H1 (cell line): ENCODE measurements around the gene ADGRV1. TPM values are rescaled to one million over a fixed set of nuclear protein-coding genes. Genes with fewer than 3 reads are reported as not detected.

Experiments
- ATF2 ChIP-seq: IDR thresholded peaks from 2 replicates; pipeline ENCODE4 v1.6.1; 2012; ENCODE audit warnings: low read length, inconsistent platforms
- polyA plus RNA-seq, 7 experiments: library from polyadenylated mRNA; depleted of rRNA in 3 of 7; stranded (reverse) in 5 of 7; unstranded in 2 of 7; fragments of >200 nt in 5 of 7; fragments of 200-250 nt in 2 of 7; gene quantifications; 1 replicate in 5 of 7; 2 replicates in 1 of 7; 4 replicates in 1 of 7; pipeline versions ENCODE4 v1.2.1 to v1.2.3, GENCODE V29; 2011 to 2013; ENCODE audit warnings: missing spikeins in 2 of 7, mixed read lengths in 2 of 7
- total RNA-seq: library from RNA; stranded (reverse); fragmentation: NEBNext Ultra II Directional; extraction: Animal tissue kit (Norgen Biotek cat#: 25700); gene quantifications from 2 replicates; pipeline ENCODE4 v1.2.1, GENCODE V29; 2021

ADGRV1 gene
- total and polyA plus RNA-seq, 2 of the 8 experiments (the other 6 are each of a cell fraction or from before 2014, with no cell fraction given): 53.1 to 62.2 TPM

GRCh38 chr5:91141642-91142041, 583.0 kb downstream of the ADGRV1 start (continued):
- no peak for TF ChIP-seq ATF2
- TF ChIP-seq, all 59 proteins: peak for 0
